Activated CD4-positive, alpha-beta T cell treated with anti-CD3 and anti-CD28 coated beads, Interleukin-2, Interleukin-4, amounts not matched to agents 100 ng/mL and 50 ng/mL, durations not matched to agents 16 hours and 8 hours (primary cell): ENCODE measurements around the gene GHSR.

ENCODE experiments used
- DNase-seq: peaks from one replicate; pipeline ENCODE4 v3.0.0-alpha.2; 2020; ENCODE audit warnings: low spot score

The GHSR gene, protein sequence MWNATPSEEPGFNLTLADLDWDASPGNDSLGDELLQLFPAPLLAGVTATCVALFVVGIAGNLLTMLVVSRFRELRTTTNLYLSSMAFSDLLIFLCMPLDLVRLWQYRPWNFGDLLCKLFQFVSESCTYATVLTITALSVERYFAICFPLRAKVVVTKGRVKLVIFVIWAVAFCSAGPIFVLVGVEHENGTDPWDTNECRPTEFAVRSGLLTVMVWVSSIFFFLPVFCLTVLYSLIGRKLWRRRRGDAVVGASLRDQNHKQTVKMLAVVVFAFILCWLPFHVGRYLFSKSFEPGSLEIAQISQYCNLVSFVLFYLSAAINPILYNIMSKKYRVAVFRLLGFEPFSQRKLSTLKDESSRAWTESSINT

GRCh38 chr3:172447611-172448579 lies at the start of gene GHSR:
Gene GHSR, minus strand, starts transcription at chr3:172448456. Its CDS starts 43 bp downstream, at chr3:172448413.
- no peak for DNase-seq

GRCh38 chr3:172490198-172490669 lies 42.0 kb upstream of the GHSR start:
- peak; percentile 80 for DNase-seq

DNA sequence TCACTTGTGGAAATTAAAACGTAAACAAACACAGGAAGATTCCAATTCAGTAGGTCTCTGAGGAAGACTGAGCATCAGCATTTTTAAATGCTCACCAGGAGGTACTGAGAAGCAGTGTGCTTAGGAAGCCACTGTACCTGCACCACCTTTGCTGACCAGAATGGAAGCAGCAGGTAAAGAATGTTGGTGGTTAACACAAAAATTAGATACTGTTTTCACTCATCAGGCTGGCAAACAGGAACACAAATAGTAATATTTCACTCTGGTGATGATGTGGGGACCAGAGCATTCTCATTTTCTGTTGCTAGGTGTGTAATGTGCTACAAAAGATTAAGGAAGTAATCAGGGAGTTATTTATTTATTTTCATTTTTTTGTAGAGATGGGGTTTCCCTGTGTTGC lies 29.9 kb upstream of the GHSR start:
- peak; percentile 65 for DNase-seq

DNA sequence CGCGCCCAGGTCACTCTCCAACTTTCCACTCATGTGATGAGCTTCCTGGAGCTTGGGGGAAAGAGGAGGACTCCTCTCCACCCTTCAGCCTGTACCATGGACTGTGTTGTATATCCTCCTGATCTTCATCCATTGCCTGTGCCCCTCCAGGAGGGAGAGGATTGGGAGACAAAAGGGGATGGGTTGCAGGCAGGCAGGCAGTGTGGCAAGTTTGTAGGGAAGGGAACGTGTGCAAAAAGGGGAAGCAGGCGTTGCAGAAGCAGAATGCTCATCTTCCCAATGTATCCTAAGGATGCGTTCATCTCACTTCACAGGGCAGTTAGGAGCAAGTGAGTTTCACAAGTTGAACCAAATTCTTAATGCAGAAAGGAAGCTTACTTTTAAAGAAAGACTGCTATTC lies 28.1 kb upstream of the GHSR start:
- no peak for DNase-seq

DNA sequence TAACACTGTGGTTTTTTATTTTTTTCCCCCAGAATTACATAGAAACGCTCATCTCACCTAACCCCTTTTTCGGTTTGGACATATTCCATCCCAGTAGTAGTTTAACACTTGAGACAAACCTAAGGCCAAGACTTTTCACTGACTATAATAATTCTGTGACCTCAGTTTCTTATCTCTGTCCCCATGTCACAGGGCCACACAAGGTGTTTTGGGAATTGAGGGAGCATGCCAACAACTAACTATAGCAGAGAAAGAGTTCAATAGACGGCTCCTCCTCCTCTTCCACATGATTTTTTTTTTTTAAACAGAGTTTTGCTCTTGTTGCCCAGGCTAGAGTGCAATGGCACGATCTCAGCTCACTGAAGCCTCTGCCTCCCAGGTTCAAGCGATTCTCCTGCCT lies 27.4 kb upstream of the GHSR start:
- no peak for DNase-seq

DNA sequence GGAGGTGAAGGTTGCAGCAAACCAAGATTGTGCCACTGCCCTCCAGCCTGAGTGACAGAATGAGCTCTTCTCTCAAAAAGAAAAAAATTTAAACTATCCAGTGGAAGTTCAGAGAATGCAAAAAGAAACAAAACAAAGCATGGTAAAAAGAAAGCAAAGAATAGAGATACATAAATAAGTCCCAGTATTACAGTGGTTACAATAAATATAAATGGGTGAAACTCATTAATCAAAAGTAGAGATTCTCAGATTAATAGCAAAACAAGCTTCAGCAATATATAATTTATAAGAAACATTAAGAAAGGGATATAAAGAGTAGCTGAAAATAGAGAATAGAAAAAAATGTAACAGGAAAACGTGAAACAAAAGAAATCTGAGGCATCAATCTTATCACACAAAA lies 23.6 kb upstream of the GHSR start:
- no peak for DNase-seq

- DNase-seq = no peak
Measured at GRCh38 chr3:172470588-172470987, 22.3 kb upstream of the GHSR start.

- DNase-seq = no peak
Measured at GRCh38 chr3:172467170-172467824, 19.0 kb upstream of the GHSR start.

- no peak for DNase-seq
Measured at GRCh38 chr3:172466553-172467130, 18.4 kb upstream of the GHSR start.

DNA sequence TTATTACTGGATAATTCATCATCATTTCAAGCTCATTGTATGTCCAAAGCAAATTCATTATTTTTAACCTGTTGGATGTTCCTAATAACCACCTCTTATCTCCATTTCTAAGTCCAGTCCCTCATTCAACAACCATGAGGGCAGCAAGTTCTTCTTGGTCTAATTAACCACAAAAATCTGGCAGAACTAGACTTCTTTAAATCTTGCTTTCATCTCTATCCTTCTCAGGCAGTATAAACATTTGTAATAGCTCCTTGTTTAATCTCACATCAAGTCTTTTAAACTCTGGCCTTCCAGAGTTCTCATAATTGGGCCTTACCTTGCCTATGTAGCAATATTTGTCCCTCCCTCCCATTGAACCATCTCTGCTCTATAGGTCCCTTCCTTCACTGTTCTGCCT lies 17.0 kb upstream of the GHSR start:
- no peak for DNase-seq

GRCh38 chr3:172464306-172464705 lies 16.1 kb upstream of the GHSR start:
- no peak for DNase-seq

- peak; percentile 47 for DNase-seq
Measured at GRCh38 chr3:172461530-172462138, 13.4 kb upstream of the GHSR start.

DNA sequence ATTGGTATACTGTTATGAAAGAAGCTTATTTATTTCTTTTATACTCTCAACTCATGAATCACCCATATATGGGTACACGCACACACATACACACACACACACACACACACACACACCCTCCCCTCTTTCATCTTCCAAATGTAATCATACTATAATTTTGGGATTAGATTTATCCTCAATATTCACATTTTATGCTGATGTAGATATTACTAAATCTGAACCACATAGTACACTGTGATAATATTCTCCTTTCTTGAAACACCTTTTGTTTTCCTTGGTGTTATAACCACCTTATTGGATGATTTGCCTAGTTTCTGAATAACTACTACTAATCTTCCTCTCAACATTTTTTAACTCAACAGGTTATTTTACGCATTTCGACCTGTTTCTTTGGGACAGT lies 8.1 kb upstream of the GHSR start:
- no peak for DNase-seq

DNA sequence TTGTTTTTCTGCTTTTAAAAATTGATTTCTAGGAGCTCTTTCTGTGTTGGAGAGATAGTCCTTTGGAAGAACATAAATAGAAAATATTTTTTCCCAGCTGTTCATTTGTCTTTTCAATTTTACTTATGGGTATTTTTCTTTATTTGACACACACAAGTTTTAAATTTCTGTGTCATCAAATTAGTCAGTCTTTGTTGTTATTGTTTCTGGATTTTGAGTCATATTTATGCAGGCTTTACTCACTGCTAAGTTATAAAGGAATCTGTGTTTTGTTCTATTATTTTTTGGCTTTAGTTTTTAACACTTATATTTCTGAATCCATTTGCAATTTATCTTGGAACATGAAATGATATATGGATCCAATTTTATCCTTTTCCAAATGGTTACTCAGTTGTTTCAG lies 5.9 kb upstream of the GHSR start:
- no peak for DNase-seq

DNA sequence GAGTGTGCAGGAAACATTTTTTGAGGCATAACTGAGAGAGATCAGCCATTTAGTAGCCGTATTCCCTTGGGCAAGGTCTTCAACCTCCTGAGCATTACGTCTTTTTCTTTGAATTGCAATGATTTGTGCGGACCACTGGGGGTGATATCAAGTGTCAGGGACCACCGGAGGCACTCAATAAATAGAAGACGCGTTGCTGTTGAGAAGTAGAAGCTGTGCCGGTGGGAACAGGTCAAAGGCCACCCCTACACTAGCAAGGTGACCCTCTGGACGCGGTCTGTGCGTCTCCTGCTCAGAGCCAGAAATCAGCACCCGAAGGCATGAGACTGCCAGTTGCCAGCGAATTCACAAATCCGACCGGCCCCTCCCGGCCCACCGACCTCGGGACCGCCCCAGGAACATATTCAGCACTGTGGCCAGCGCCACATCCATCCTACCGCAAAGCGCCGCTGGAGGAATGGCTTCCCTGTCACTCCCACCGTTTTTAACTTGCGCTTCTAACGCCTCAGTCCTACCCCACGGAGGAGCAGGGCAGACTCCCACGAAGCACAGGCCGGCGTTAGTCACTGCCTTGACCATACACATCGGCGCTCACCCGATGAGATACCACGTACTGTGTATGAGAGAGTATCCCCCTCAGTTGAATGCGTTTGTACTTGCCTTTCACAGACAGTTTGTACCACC lies 1.4 kb upstream of the GHSR start:
- no peak for DNase-seq

DNA sequence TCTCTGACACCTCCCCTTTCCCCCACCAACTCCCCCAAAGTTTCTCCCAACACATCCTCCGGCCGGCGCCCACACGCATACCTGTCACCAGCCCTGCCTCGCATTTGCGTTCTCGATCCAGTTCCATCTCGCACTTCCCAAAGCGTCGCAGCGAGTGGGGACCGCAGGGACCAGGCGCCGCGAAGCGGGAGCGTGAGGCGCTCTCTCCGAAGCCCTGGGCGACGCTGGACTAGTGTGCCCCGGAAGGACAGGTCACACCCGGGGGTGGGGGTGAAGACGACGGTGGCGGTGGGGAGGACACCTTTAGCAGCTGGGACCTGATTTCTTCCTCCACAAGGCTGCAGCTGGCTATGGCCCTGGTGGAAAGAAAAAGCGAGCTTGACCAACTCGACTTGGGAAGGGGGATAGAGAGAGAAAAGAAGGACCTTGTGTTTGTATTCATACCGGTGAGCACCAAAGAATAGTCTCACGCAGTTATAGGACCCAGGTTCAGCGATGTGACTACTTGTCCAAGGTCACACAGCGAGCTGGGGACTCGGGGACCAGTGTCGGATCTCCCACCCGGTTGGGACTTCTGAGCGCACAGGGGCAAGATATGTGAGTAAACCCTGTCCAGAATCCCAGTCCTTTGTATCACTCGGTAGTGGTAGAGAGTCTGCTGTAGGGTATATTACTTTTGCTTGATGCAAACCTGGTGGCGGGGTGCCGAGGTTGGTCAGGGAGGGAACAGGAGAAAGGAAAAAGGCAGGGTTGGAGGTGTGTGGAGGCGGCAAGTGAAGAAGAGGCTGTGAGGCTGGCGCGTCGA lies 607 bp upstream of the GHSR start:
- DNase-seq = no peak

DNA sequence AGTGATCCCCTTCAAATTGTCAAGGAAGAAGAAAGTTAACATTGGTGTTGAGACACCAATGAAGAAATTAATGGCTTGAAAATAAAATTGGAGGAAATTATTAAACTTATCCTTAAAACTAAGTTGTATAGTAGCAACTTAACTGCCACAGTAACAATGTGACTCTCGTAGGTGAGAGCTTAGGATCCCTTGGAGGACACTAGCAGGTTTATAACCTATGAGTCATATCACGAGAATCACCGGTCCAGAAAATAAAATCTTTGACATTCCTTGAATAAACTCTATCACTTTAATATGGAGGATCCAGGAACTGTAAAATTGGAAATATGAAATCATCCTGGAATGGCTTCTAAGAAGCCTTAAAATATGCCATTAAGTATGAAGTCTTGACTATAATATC lies 2.1 kb downstream of the GHSR start:
- no peak for DNase-seq

- no peak for DNase-seq
Measured at GRCh38 chr3:172444821-172445220, 3.4 kb downstream of the GHSR start.

DNA sequence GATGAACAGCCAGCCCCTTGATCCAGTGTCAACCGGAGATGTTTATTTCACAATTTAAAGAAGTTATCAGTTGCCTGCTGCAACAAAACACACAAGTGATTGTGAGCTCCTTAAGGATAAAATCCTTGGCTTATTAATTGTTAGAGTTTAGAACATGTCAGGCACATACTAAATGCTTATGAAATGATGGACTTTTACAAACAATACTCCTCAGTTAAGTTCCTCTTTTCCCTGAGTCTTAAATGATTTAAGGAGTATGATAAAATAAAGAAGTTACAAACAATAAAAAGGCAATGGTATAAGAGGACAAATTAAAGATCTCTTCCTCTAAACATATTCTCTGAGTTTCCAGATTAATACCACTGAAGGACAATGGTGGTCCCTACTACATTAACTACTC lies 5.7 kb downstream of the GHSR start:
- no peak for DNase-seq

- DNase-seq = no peak
Measured at GRCh38 chr3:172441581-172441980, 6.7 kb downstream of the GHSR start.
